ENCODE measurements around the gene OSBPL8.

DNA sequence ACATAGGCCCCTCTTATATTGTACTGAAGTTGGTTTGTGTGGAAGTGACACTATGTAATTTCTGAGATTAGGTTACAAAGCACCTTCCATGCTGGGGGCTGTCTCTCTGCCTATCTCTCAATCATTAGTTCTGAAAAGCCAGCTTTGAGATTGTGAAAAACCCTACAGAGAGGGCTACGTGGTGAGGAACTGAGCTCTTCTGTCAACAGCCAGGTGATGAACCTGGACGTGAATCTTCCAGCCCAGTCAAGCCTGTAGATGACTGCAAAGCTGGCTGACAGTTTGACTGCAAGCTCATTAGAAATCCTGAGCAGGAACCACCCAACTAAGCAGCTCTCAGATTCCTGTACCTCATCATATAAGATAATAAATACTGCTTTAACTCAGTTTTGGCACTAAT lies 175.0 kb downstream of the OSBPL8 start:
- no peak for TF ChIP-seq CTCF (conservative IDR thresholded peaks at IDR 0.05; ENCODE audit: low read depth in 2 of 2)
- TF ChIP-seq POLR2AphosphoS5 (IDR thresholded peaks at IDR 0.05; ENCODE audit: low read depth) = no peak
- TF ChIP-seq STAT1 (IDR thresholded peaks at IDR 0.05; ENCODE audit: unreplicated experiment) = no peak

All from GM23338 (cell line).